CD4-positive, CD25-positive, alpha-beta regulatory T cell (primary cell): Measurements from ENCODE around the gene FAM120B. TPM values are rescaled to one million over a fixed set of nuclear protein-coding genes. Genes with fewer than 3 reads are reported as not detected.

Experiments
- ATAC-seq, 2 donors: fragments of 150-1000 bp; cut with Tn5 transposase; one replicate each; pipeline ENCODE4 v1.10.0; 2021; ENCODE audit warnings: low read depth in 2 of 2, moderate number of reproducible peaks in 2 of 2, moderate library complexity in 1 of 2
- DNase-seq, 3 donors: peaks; one replicate each; pipeline versions ENCODE4 v3.0.0 to v3.0.0-alpha.2; 2012 to 2022; ENCODE audit warnings: mixed read lengths in 1 of 3
- H3K27ac ChIP-seq: one replicate; pipeline ENCODE4 v1.7.0; 2013; ENCODE audit warnings: mild to moderate bottlenecking, low read length; ENCODE audit not compliant: insufficient read depth, poor library complexity, severe bottlenecking
- H3K27me3 ChIP-seq: one replicate; pipeline ENCODE4 v1.7.0; 2013; ENCODE audit warnings: low read length; ENCODE audit not compliant: control insufficient read depth, insufficient read depth
- H3K36me3 ChIP-seq: one replicate; pipeline ENCODE4 v1.7.0; 2013; ENCODE audit warnings: mild to moderate bottlenecking, low read length, moderate library complexity; ENCODE audit not compliant: control insufficient read depth, insufficient read depth
- H3K4me1 ChIP-seq: 2 replicates; pipeline ENCODE4 v1.7.0; 2013; ENCODE audit warnings: mild to moderate bottlenecking, low read length; ENCODE audit not compliant: insufficient read depth, control insufficient read depth, poor library complexity, severe bottlenecking
- H3K4me3 ChIP-seq: one replicate; pipeline ENCODE4 v1.7.0; 2013; ENCODE audit warnings: low read depth, mild to moderate bottlenecking, low read length, moderate library complexity
- H3K9me3 ChIP-seq, 2 experiments: 1 replicate in 1 of 2; 2 replicates in 1 of 2; pipeline ENCODE4 v1.7.0; 2013; ENCODE audit warnings: low read length in 2 of 2, mild to moderate bottlenecking in 1 of 2, moderate library complexity in 1 of 2; ENCODE audit not compliant: control insufficient read depth in 2 of 2
- H3K27ac Mint-ChIP-seq, 3 donors: one replicate each; pipeline ENCODE4 v1.8.0; 2020 to 2022; ENCODE audit warnings: mild to moderate bottlenecking in 3 of 3, mixed read lengths in 3 of 3, moderate library complexity in 2 of 3
- H3K27me3 Mint-ChIP-seq: one replicate; pipeline ENCODE4 v1.8.0; 2022; ENCODE audit warnings: mild to moderate bottlenecking, mixed read lengths
- H3K36me3 Mint-ChIP-seq: one replicate; pipeline ENCODE4 v1.8.0; 2020; ENCODE audit warnings: mixed read lengths
- H3K4me1 Mint-ChIP-seq, 4 donors: one replicate each; pipeline ENCODE4 v1.8.0; 2020 to 2022; ENCODE audit warnings: mixed read lengths in 4 of 4, mild to moderate bottlenecking in 1 of 4
- H3K4me3 Mint-ChIP-seq, 4 donors: one replicate each; pipeline ENCODE4 v1.8.0; 2020 to 2022; ENCODE audit warnings: mild to moderate bottlenecking in 4 of 4, mixed read lengths in 4 of 4, moderate library complexity in 3 of 4
- H3K9me3 Mint-ChIP-seq, 7 donors: one replicate each; pipeline ENCODE4 v1.8.0; 2020 to 2022; ENCODE audit warnings: mixed read lengths in 7 of 7, mild to moderate bottlenecking in 3 of 7, moderate library complexity in 2 of 7
- polyA plus RNA-seq, 4 donors: library from polyadenylated mRNA; unstranded; fragments of 300-500 nt; fragmentation: Illumina TruSeq; gene quantifications; one replicate each; pipeline ENCODE4 v1.2.3, GENCODE V29; 2021
- total RNA-seq: library from RNA; stranded (reverse); gene quantifications from one replicate; pipeline ENCODE4 v1.2.3, GENCODE V29; 2022

Gene FAM120B
- total and polyA plus RNA-seq, 5 donors from 2014 or later: 28.0 to 35.0 (median 31.1) TPM

DNA sequence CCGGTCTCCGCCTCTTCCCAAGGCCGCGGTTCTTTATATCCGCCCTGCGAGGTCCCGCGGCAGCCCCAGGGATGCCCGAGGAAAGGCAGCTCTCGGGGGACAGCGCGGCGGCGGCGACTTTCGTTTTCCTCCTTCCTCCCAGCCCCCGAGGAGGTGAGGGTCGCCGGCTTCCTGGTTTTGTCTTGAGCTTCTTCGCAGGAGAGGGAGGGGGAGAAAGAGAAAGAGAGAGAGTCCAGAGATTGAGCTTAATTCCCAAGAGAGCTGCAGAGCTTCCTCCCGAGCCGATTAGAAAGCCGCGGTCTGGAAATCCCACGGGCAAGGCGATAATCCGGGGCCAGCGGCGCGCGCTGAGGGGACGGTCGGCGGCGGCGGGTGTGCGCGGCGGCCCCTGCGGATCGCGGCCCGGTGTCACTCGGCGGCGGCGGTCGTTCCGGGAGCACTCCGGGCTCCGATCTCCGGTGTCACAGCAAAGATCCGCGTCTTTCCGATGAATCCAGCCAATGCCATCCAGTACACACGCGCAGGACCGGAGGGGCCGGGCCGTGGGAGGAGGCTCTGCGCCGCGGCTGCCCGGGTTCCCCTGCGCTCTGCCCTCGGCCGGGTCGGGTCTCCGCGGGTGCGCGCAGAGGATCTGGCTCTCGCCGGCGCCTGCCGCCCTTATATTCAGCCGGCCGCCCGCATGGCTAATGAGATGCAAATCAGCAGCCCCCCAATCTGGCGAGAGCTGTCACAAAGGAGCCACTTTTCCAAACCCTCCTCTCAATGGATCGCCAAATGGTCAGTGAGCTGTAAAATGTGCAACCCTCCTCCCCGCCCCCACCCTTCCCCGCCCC is 16.0 kb upstream of the FAM120B start, which contains the start of gene DLL1:
TSS of gene DLL1 (minus strand) at position 783 of the 833 bp plus-strand sequence. CDS start 939 bp downstream, outside the sequence.
- Histone ChIP-seq H3K27ac (no peak within 1 kb of the TSS), H3K4me3 (peak within 1 kb of the TSS; percentile 53), H3K27me3 (peaks cover 34% of the 10 kb centered on the region), H3K4me1 (peaks cover 49% of the 10 kb centered on the region), H3K9me3 (no peaks in the 10 kb centered on the region), H3K36me3 (no peaks in the 10 kb centered on the region)
- Mint-ChIP-seq H3K36me3 (peaks cover 3% of the 10 kb centered on the region), H3K4me1 (peaks cover 6 to 55% (median 29%) of the 10 kb centered on the region in 4 donors), H3K4me3 (peak within 1 kb of the TSS; percentile 90 to 96 (median 92)), H3K27ac (peak within 1 kb of the TSS; percentile 66 to 82 (median 75)), H3K9me3 (peaks cover 0 to 2% (median 0%) of the 10 kb centered on the region in 7 donors), H3K27me3 (peaks cover 79% of the 10 kb centered on the region)
- ATAC-seq (no peak), DNase-seq (peak in 1 of 3 donors; percentile 23)

- H3K4me3 Mint-ChIP-seq: peak overlapping the region; percentile 90 to 93 (median 92)
- H3K27ac Mint-ChIP-seq: peak overlapping the region; percentile 43 to 82 (median 66)
- peaks cover 0 to 2% (median 0%) of the 10 kb centered on the region in 7 donors for H3K9me3 Mint-ChIP-seq
- peaks cover 58% of the 10 kb centered on the region for H3K4me1 ChIP-seq
- no peak overlapping the region for H3K27ac ChIP-seq
- H3K36me3 ChIP-seq: no peaks in the 10 kb centered on the region
- DNase-seq: peak; percentile 31 to 56 (median 51)
- H3K4me1 Mint-ChIP-seq: peaks cover 6 to 53% (median 29%) of the 10 kb centered on the region in 4 donors
- peaks cover 34% of the 10 kb centered on the region for H3K27me3 ChIP-seq
- no peaks in the 10 kb centered on the region for H3K9me3 ChIP-seq
- H3K27me3 Mint-ChIP-seq: peaks cover 69% of the 10 kb centered on the region
- H3K36me3 Mint-ChIP-seq: peaks cover 3% of the 10 kb centered on the region
- ATAC-seq: peak; percentile 64 to 65
- H3K4me3 ChIP-seq: peak overlapping the region; percentile 32
Measured at GRCh38 chr6:170291271-170292110, 15.1 kb upstream of the FAM120B start.

- Mint-ChIP-seq H3K36me3 (peaks cover 3% of the 10 kb centered on the region), H3K27me3 (peaks cover 66% of the 10 kb centered on the region), H3K4me3 (peak overlapping the region; percentile 90 to 93 (median 92)), H3K9me3 (peaks cover 0 to 2% (median 0%) of the 10 kb centered on the region in 7 donors), H3K4me1 (peaks cover 6 to 53% (median 29%) of the 10 kb centered on the region in 4 donors), H3K27ac (peak overlapping the region; percentile 43 to 82 (median 64))
- ATAC-seq: peak in 1 of 2 donors; percentile 10
- Histone ChIP-seq H3K9me3 (no peaks in the 10 kb centered on the region), H3K4me3 (peak overlapping the region; percentile 32), H3K36me3 (no peaks in the 10 kb centered on the region), H3K27ac (no peak overlapping the region), H3K27me3 (peaks cover 34% of the 10 kb centered on the region), H3K4me1 (peaks cover 64% of the 10 kb centered on the region)
- DNase-seq: no peak
Measured at GRCh38 chr6:170292111-170292406, 14.5 kb upstream of the FAM120B start.

GRCh38 chr6:170292407-170293158 is 14.0 kb upstream of the FAM120B start:
- no peaks in the 10 kb centered on the region for H3K36me3 ChIP-seq
- Mint-ChIP-seq H3K9me3 (peaks cover 0 to 2% (median 0%) of the 10 kb centered on the region in 7 donors), H3K27me3 (peaks cover 69% of the 10 kb centered on the region), H3K4me3 (peak overlapping the region; percentile 90 to 93 (median 92)), H3K4me1 (peaks cover 6 to 57% (median 29%) of the 10 kb centered on the region in 4 donors), H3K27ac (peak overlapping the region in 2 of 3 donors; percentile 20 to 36), H3K36me3 (peaks cover 3% of the 10 kb centered on the region)
- H3K9me3 ChIP-seq: no peaks in the 10 kb centered on the region
- ATAC-seq (no peak), DNase-seq (peak in 1 of 3 donors; percentile 23)
- H3K4me3 ChIP-seq: peak overlapping the region; percentile 32
- H3K27ac ChIP-seq: no peak overlapping the region
- H3K27me3 ChIP-seq: peaks cover 33% of the 10 kb centered on the region
- peaks cover 68% of the 10 kb centered on the region for H3K4me1 ChIP-seq

DNA sequence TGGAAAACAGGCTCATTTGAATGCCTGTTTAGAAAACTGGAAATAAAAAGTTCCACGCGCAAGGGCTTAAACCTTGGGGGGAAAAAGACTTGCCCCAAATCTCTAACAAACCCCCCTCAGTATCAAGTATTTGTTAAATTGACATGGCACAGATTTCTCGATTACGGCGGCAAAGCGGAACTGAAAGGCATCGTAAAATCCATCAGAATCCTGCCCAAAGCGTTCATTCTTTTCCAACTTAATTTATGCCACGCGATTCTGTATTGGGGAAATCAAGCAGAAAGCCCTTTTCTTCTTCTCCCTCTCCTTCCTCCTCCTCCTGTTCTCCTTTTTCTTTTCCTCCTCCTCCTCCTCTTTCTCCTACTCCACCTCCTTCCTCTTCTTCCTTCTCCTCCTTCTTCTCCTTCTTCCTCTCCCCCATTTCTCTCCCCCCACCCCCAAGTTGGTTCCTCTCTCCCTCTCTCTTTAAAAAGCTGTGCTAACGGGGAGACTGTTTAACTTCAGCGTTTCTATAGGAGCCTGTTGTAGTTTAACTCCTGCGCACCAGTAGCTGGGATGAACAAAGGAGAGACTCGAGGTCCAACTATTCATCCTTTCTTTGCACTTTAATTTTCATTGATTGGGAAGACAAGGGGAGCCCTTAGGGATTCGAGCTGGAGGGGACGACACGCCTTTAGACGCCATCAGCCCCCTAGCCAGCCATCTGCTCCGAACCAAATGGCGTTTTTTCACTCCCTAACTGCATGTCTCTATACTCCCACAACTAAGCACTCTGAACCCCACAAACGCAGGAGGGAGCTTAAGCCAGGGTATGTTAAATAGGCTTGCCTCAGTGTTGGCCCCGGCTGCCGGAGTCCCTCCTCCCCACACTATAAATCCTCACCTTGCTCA is 13.0 kb upstream of the FAM120B start:
- peaks cover 0 to 6% (median 0%) of the 10 kb centered on the region in 7 donors for H3K9me3 Mint-ChIP-seq
- H3K4me1 ChIP-seq: peaks cover 65% of the 10 kb centered on the region
- H3K27ac Mint-ChIP-seq: no peak overlapping the region
- peaks cover 6 to 50% (median 30%) of the 10 kb centered on the region in 4 donors for H3K4me1 Mint-ChIP-seq
- no peaks in the 10 kb centered on the region for H3K9me3 ChIP-seq
- H3K4me3 Mint-ChIP-seq: peak overlapping the region; percentile 1 to 92 (median 45)
- ATAC-seq (no peak), DNase-seq (no peak)
- peaks cover 69% of the 10 kb centered on the region for H3K27me3 Mint-ChIP-seq
- no peak overlapping the region for H3K27ac ChIP-seq
- peaks cover 35% of the 10 kb centered on the region for H3K27me3 ChIP-seq
- peaks cover 2% of the 10 kb centered on the region for H3K36me3 Mint-ChIP-seq
- no peak overlapping the region for H3K4me3 ChIP-seq
- H3K36me3 ChIP-seq: no peaks in the 10 kb centered on the region

- no peak for DNase-seq
- H3K36me3 ChIP-seq: no peaks in the 10 kb centered on the region
- Mint-ChIP-seq H3K27me3 (peaks cover 72% of the 10 kb centered on the region), H3K36me3 (no peaks in the 10 kb centered on the region), H3K9me3 (peaks cover 0 to 8% (median 0%) of the 10 kb centered on the region in 7 donors), H3K4me3 (peak overlapping the region; percentile 54 to 92 (median 82)), H3K4me1 (peaks cover 6 to 46% (median 25%) of the 10 kb centered on the region in 4 donors), H3K27ac (no peak overlapping the region)
- H3K9me3 ChIP-seq: no peaks in the 10 kb centered on the region
- no peak overlapping the region for H3K4me3 ChIP-seq
- H3K27me3 ChIP-seq: peaks cover 40% of the 10 kb centered on the region
- H3K27ac ChIP-seq: no peak overlapping the region
- H3K4me1 ChIP-seq: peaks cover 57% of the 10 kb centered on the region
- no peak for ATAC-seq
Measured at GRCh38 chr6:170294298-170294730, 12.2 kb upstream of the FAM120B start.
